H9 (cell line): ENCODE data around the gene DSCAM. TPM values are rescaled to one million over a fixed set of nuclear protein-coding genes. Genes with fewer than 3 reads are reported as not detected.

ENCODE experiments used
- DNase-seq: peaks from one replicate; pipeline ENCODE4 v3.0.0-alpha.2; 2017
- H2AFZ ChIP-seq: one replicate; pipeline ENCODE4 v1.6.1; 2013; ENCODE audit warnings: mild to moderate bottlenecking, low read length, control low read depth, moderate library complexity
- H2AK5ac ChIP-seq: 2 replicates; pipeline ENCODE4 v1.6.1; 2013; ENCODE audit warnings: low read length, control low read depth, mixed read lengths; ENCODE audit not compliant: insufficient read length
- H2BK120ac ChIP-seq: one replicate; pipeline ENCODE4 v1.6.1; 2013; ENCODE audit warnings: low read depth, mild to moderate bottlenecking, low read length, control low read depth, inconsistent platforms; ENCODE audit not compliant: poor library complexity, severe bottlenecking
- H2BK12ac ChIP-seq: 2 replicates; pipeline ENCODE4 v1.6.1; 2013; ENCODE audit warnings: low read length, control low read depth, mixed read lengths, low read depth; ENCODE audit not compliant: insufficient read length
- H2BK15ac ChIP-seq: 2 replicates; pipeline ENCODE4 v1.6.1; 2013; ENCODE audit warnings: low read depth, low read length, control low read depth
- H2BK20ac ChIP-seq: one replicate; pipeline ENCODE4 v1.6.1; 2013; ENCODE audit warnings: low read depth, mild to moderate bottlenecking, low read length, control low read depth, inconsistent platforms; ENCODE audit not compliant: poor library complexity, severe bottlenecking
- H2BK5ac ChIP-seq: 2 replicates; pipeline ENCODE4 v1.6.1; 2013; ENCODE audit warnings: low read length, control low read depth, mixed read lengths; ENCODE audit not compliant: insufficient read length
- H3K14ac ChIP-seq: 2 replicates; pipeline ENCODE4 v1.6.1; 2013; ENCODE audit warnings: low read length, control low read depth; ENCODE audit not compliant: insufficient read depth
- H3K18ac ChIP-seq: 2 replicates; pipeline ENCODE4 v1.6.1; 2013; ENCODE audit warnings: low read depth, mild to moderate bottlenecking, mixed read lengths, low read length, control low read depth; ENCODE audit not compliant: insufficient read length
- H3K23ac ChIP-seq: 2 replicates; pipeline ENCODE4 v1.6.1; 2013; ENCODE audit warnings: low read length, control low read depth, mixed read lengths, low read depth; ENCODE audit not compliant: insufficient read length
- H3K23me2 ChIP-seq: 2 replicates; pipeline ENCODE4 v1.6.1; 2013; ENCODE audit warnings: low read depth, mild to moderate bottlenecking, mixed read lengths, low read length, control low read depth; ENCODE audit not compliant: insufficient read length, poor library complexity, severe bottlenecking
- H3K27ac ChIP-seq: 2 replicates; pipeline ENCODE4 v1.5.1; 2013; ENCODE audit warnings: low read length, control low read depth, mixed read lengths, low read depth; ENCODE audit not compliant: insufficient read length
- H3K27me3 ChIP-seq: 2 replicates; pipeline ENCODE4 v1.6.1; 2013; ENCODE audit warnings: low read length, control low read depth, inconsistent platforms; ENCODE audit not compliant: insufficient read depth
- H3K4ac ChIP-seq: 2 replicates; pipeline ENCODE4 v1.6.1; 2013; ENCODE audit warnings: low read depth, mild to moderate bottlenecking, control low read depth, inconsistent platforms, low read length, moderate library complexity
- H3K4me1 ChIP-seq: 2 replicates; pipeline ENCODE4 v1.6.1; 2013; ENCODE audit warnings: low read length, control low read depth, inconsistent platforms; ENCODE audit not compliant: insufficient read depth
- H3K4me2 ChIP-seq: 2 replicates; pipeline ENCODE4 v1.6.1; 2013; ENCODE audit warnings: low read length, control low read depth, mixed read lengths; ENCODE audit not compliant: insufficient read length, insufficient read depth
- H3K56ac ChIP-seq: 2 replicates; pipeline ENCODE4 v1.6.1; 2013; ENCODE audit warnings: low read depth, mild to moderate bottlenecking, mixed read lengths, low read length, control low read depth; ENCODE audit not compliant: insufficient read length
- H3K79me1 ChIP-seq: 2 replicates; pipeline ENCODE4 v1.6.1; 2013; ENCODE audit warnings: low read depth, mild to moderate bottlenecking, moderate library complexity, low read length, control low read depth, inconsistent platforms; ENCODE audit not compliant: insufficient read depth, poor library complexity, severe bottlenecking
- H3K79me2 ChIP-seq: 2 replicates; pipeline ENCODE4 v1.6.1; 2013; ENCODE audit warnings: low read length, control low read depth, inconsistent platforms; ENCODE audit not compliant: insufficient read depth
- H3K9ac ChIP-seq: 2 replicates; pipeline ENCODE4 v1.6.1; 2013; ENCODE audit warnings: low read length, control low read depth, mixed read lengths; ENCODE audit not compliant: insufficient read length; ENCODE audit errors: extremely low read depth
- H3K9me3 ChIP-seq: one replicate; pipeline ENCODE4 v1.6.1; 2013; ENCODE audit warnings: low read depth, low read length, inconsistent platforms; ENCODE audit not compliant: control insufficient read depth
- H3T11ph ChIP-seq: one replicate; pipeline ENCODE4 v1.6.1; 2013; ENCODE audit warnings: mild to moderate bottlenecking, low read length, control low read depth, inconsistent platforms
- H4K20me1 ChIP-seq: one replicate; pipeline ENCODE4 v1.6.1; 2013; ENCODE audit not compliant: control insufficient read depth, insufficient read length, insufficient read depth
- H4K5ac ChIP-seq: 2 replicates; pipeline ENCODE4 v1.6.1; 2013; ENCODE audit warnings: low read depth, mild to moderate bottlenecking, mixed read lengths, low read length, control low read depth; ENCODE audit not compliant: insufficient read length
- H4K8ac ChIP-seq: replicated peaks from 2 replicates; pipeline ENCODE4 v1.6.1; 2013; ENCODE audit warnings: low read length, control low read depth, mixed read lengths, low read depth; ENCODE audit not compliant: insufficient read length
- H4K91ac ChIP-seq: 2 replicates; pipeline ENCODE4 v1.6.1; 2013; ENCODE audit warnings: low read depth, mild to moderate bottlenecking, moderate library complexity, mixed read lengths, low read length, control low read depth; ENCODE audit not compliant: insufficient read length
- H3K27ac Mint-ChIP-seq, 3 experiments: 2 replicates in 2 of 3; 3 replicates in 1 of 3; pipeline ENCODE4 v1.8.0; 2020 to 2021; ENCODE audit warnings: mixed read lengths in 3 of 3, mild to moderate bottlenecking in 1 of 3, moderate library complexity in 1 of 3
- H3K27me3 Mint-ChIP-seq: 2 replicates; pipeline ENCODE4 v1.8.0; 2021; ENCODE audit warnings: low read depth, mild to moderate bottlenecking, moderate library complexity, mixed read lengths
- H3K36me3 Mint-ChIP-seq, 3 experiments: 2 replicates in 2 of 3; 3 replicates in 1 of 3; pipeline ENCODE4 v1.8.0; 2020 to 2021; ENCODE audit warnings: low read depth in 3 of 3, mixed read lengths in 3 of 3; ENCODE audit not compliant: insufficient read depth in 1 of 3
- H3K4me1 Mint-ChIP-seq, 2 experiments: 2 replicates each; pipeline ENCODE4 v1.8.0; 2020; ENCODE audit warnings: mixed read lengths in 2 of 2
- H3K4me3 Mint-ChIP-seq, 2 experiments: 2 replicates in 1 of 2; 3 replicates in 1 of 2; pipeline ENCODE4 v1.8.0; 2020 to 2021; ENCODE audit warnings: mild to moderate bottlenecking in 2 of 2, mixed read lengths in 2 of 2, moderate library complexity in 1 of 2
- H3K9me3 Mint-ChIP-seq, 2 experiments: 2 replicates in 1 of 2; 3 replicates in 1 of 2; pipeline ENCODE4 v1.8.0; 2020; ENCODE audit warnings: mild to moderate bottlenecking in 2 of 2, mixed read lengths in 2 of 2, moderate library complexity in 1 of 2
- WGBS: extraction: QIAGEN DNeasy Blood & Tissue Kit; methylation state at CpG from one replicate; pipeline ENCODE4 v1.1.7; 2013; ENCODE audit warnings: missing lambda C conversion rate, low lambda C conversion rate, mixed read lengths; ENCODE audit not compliant: insufficient read length; ENCODE audit errors: extremely low coverage; 5-methylcytosine and 5-hydroxymethylcytosine counted together
- total RNA-seq: library from RNA; stranded (reverse); gene quantifications from 2 replicates; pipeline ENCODE4 v1.2.1, GENCODE V29; 2021
- TF ChIP-seq, protein P1 (sequence below): fragments of 200-600 bp; sonication (generic); conservative IDR thresholded peaks from 3 replicates; pipeline ENCODE4 v1.8.0; 2021; ENCODE audit warnings: antibody characterized with exemption, mild to moderate bottlenecking

The DSCAM gene
- total RNA-seq, 1 experiment from 2014 or later = 0.17 TPM

DNA sequence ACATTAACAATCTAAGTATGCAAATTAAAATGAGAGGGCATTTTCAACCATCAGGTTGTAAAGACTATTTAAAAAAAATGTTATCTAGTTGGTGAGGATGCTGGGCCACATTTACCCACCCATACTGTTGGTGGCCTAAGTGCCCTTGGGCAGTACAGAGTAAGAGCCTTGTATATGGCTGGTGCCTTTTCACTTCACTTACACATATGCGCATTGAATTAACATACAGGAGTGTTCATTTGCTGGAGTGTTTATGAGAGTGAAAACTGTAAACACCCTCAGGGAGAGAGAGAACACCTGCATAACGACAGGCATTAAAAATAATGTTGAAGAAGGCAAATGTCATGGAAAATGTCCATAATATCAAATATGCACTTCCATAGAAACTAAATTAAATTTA, 552.6 kb downstream of the DSCAM start:
- Histone ChIP-seq H3K4ac (no peak overlapping the region), H3K79me2 (no peaks in the 10 kb centered on the region), H4K20me1 (no peaks in the 10 kb centered on the region), H3K23ac (no peak overlapping the region), H4K8ac (no peak overlapping the region), H3K4me2 (no peak overlapping the region), H2AFZ (no peak overlapping the region), H2BK15ac (no peak overlapping the region), H2AK5ac (no peak overlapping the region), H3K27me3 (no peaks in the 10 kb centered on the region), H3K23me2 (peaks cover 4% of the 10 kb centered on the region), H3K9me3 (no peaks in the 10 kb centered on the region), H4K91ac (no peak overlapping the region), H3K4me1 (peaks cover 3% of the 10 kb centered on the region; the same call in 1 of the 2 replicates), H2BK120ac (no peak overlapping the region), H4K5ac (no peak overlapping the region), H3K79me1 (no peaks in the 10 kb centered on the region), H3T11ph (no peak overlapping the region), H2BK5ac (no peak overlapping the region), H3K18ac (no peak overlapping the region), H2BK12ac (no peak overlapping the region), H3K27ac (no peak overlapping the region), H3K9ac (no peak overlapping the region), H2BK20ac (no peak overlapping the region), H3K56ac (no peak overlapping the region), H3K14ac (no peak overlapping the region)
- peaks cover 2% of the 10 kb centered on the region; the same call in 1 of the 2 replicates for H3K27me3 Mint-ChIP-seq
- H3K36me3 Mint-ChIP-seq = no peaks in the 10 kb centered on the region; a peak in 1 of 7 replicates
- peaks cover 20% of the 10 kb centered on the region in 2 experiments for H3K4me1 Mint-ChIP-seq
- H3K9me3 Mint-ChIP-seq = peaks cover 0 to 2% of the 10 kb centered on the region in 2 experiments; a peak in 3 of 5 replicates
- TF ChIP-seq, protein P1, sequence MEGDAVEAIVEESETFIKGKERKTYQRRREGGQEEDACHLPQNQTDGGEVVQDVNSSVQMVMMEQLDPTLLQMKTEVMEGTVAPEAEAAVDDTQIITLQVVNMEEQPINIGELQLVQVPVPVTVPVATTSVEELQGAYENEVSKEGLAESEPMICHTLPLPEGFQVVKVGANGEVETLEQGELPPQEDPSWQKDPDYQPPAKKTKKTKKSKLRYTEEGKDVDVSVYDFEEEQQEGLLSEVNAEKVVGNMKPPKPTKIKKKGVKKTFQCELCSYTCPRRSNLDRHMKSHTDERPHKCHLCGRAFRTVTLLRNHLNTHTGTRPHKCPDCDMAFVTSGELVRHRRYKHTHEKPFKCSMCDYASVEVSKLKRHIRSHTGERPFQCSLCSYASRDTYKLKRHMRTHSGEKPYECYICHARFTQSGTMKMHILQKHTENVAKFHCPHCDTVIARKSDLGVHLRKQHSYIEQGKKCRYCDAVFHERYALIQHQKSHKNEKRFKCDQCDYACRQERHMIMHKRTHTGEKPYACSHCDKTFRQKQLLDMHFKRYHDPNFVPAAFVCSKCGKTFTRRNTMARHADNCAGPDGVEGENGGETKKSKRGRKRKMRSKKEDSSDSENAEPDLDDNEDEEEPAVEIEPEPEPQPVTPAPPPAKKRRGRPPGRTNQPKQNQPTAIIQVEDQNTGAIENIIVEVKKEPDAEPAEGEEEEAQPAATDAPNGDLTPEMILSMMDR = no peak
- WGBS = no CpG with 5 or more reads among the region's 2 CpGs
- H3K4me3 Mint-ChIP-seq = no peak overlapping the region
- no peak for DNase-seq
- H3K27ac Mint-ChIP-seq = no peak overlapping the region
